Measurements from ENCODE around the gene N4BP3. TPM values are rescaled to one million over a fixed set of nuclear protein-coding genes. Genes with fewer than 3 reads are reported as not detected.

Gene N4BP3
- polyA plus RNA-seq, 1 experiment, result 0.04 TPM

DNA sequence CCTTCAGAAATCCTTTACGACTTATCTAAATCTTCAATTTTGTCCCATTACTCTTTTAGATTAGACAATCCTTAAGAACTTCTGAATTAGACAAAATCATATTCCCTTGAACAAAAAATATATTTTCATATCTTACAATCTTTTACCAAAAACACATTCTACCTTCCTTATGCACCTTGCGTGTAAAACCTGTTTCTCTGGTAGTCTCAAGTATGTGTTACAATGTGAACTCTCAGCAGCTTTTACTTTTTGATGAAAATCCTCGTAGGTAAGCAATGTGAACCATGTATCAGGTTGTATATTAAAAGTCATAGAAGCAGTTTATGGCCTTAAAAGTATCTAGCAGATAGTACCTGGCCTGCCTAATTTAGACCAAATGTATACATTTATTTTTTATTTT is 61.1 kb downstream of the N4BP3 start:
- Histone ChIP-seq H3K36me3 (ENCODE audit: control insufficient read depth, insufficient read depth, low read length) (no peaks in the 10 kb centered on the region), H3K27me3 (ENCODE audit: control insufficient read depth, insufficient read depth, low read length) (peaks cover 2% of the 10 kb centered on the region; the same call in 1 of the 2 replicates), H3K4me3 (ENCODE audit: low read depth, low read length) (no peak overlapping the region)
- ChIA-PET CTCF (interaction anchor here (1.0 kb wide), 1 partner anchor 113 kb away, joined by 3 read pairs; no protein-coding TSS in a partner anchor), POLR2A (no interaction called here)
- TF ChIP-seq, protein P1, sequence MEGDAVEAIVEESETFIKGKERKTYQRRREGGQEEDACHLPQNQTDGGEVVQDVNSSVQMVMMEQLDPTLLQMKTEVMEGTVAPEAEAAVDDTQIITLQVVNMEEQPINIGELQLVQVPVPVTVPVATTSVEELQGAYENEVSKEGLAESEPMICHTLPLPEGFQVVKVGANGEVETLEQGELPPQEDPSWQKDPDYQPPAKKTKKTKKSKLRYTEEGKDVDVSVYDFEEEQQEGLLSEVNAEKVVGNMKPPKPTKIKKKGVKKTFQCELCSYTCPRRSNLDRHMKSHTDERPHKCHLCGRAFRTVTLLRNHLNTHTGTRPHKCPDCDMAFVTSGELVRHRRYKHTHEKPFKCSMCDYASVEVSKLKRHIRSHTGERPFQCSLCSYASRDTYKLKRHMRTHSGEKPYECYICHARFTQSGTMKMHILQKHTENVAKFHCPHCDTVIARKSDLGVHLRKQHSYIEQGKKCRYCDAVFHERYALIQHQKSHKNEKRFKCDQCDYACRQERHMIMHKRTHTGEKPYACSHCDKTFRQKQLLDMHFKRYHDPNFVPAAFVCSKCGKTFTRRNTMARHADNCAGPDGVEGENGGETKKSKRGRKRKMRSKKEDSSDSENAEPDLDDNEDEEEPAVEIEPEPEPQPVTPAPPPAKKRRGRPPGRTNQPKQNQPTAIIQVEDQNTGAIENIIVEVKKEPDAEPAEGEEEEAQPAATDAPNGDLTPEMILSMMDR (IDR thresholded peaks at IDR 0.05; ENCODE audit: insufficient read depth, low read depth, low read length), result no peak
- no peak for DNase-seq (ENCODE audit: low read depth)

Other genes starting within 250 kb of the N4BP3 start
- gene PROP1, start 117.3 kb upstream of the N4BP3 start, polyA plus RNA-seq (2011; rRNA removed), result not detected in 2 replicates
- gene RMND5B, start 17.5 kb downstream of the N4BP3 start, polyA plus RNA-seq (2011; rRNA removed), result 25.3 and 39.6 TPM in 2 replicates
- gene NHP2, start 40.4 kb downstream of the N4BP3 start, polyA plus RNA-seq (2011; rRNA removed), result 101 and 131 TPM in 2 replicates
- gene GMCL2, start 73.8 kb downstream of the N4BP3 start, polyA plus RNA-seq (2011; rRNA removed), result not detected in 2 replicates
- gene HNRNPAB, start 91.0 kb downstream of the N4BP3 start, polyA plus RNA-seq (2011; rRNA removed), result 59.3 and 80.3 TPM in 2 replicates
- gene PHYKPL, start 119.3 kb downstream of the N4BP3 start, polyA plus RNA-seq (2011; rRNA removed), result 34.3 and 48.5 TPM in 2 replicates